Skin epidermis (tissue), 12 donors: ENCODE results near the gene HHIP.
"Not testable (repeated sequence)": the region's sequence is repeated elsewhere in the genome, so short reads cannot be mapped to it uniquely, and the experiment has no call there.

ENCODE experiments used
- H3K27ac ChIP-seq, 21 experiments: fragments of 200-600 bp; sonication (generic) in 11 of 21; one replicate each; pipeline ENCODE4 v1.5.0; 2020; ENCODE audit warnings: mild to moderate bottlenecking in 3 of 21, inconsistent platforms in 2 of 21, moderate library complexity in 2 of 21
- H3K4me3 ChIP-seq, 7 experiments: fragments of 200-600 bp; sonication (generic) in 2 of 7; one replicate each; pipeline ENCODE4 v1.5.0; 2020; ENCODE audit warnings: inconsistent platforms in 2 of 7, mild to moderate bottlenecking in 2 of 7, moderate library complexity in 1 of 7

Gene HHIP

DNA sequence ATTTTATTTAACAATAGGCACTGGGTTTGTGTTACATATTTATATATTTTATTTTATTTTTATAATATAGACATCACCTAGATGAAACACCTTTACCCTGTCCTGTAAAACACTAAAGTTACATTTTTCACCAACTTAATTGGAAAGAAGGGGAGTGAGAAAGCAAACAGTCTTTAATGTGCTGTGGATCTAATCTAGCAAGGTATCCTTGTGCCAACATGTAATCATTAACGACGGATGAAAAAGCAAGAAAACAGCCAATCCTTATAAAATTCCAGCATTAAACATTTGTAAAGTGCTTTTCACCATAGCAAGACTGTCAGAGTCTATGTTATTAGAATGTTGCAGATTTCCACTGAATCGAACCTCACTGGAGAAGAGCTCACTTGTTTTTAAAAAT lies 92.7 kb downstream of the HHIP start:
- no peak overlapping the region for H3K4me3 ChIP-seq
- H3K27ac ChIP-seq: no peak overlapping the region

DNA sequence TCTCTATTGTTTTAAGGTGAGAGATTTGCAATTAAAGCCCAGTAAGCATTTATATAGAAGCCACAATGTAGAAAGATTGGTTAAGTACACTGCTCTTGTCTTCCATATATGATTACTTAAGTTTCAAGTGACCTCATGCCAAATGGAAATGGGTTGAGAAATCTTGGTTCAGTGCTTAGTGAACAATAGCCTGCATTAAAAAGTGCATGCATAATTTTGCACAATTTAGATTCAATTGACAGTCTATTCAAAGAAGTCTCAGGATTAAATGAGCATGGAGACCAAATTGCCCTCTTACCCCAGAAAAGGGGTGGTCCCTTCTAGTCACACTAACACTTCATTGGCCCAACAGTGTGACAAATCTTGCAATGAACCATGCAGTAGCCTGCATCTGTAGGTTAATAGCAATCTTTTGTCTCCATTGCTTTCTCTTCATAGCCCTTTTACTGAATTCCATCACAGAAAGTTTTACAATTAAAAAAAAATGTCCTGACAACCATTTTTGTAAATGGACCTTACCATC lies 93.6 kb downstream of the HHIP start:
- H3K4me3 ChIP-seq: no peak overlapping the region
- H3K27ac ChIP-seq: no peak overlapping the region

DNA sequence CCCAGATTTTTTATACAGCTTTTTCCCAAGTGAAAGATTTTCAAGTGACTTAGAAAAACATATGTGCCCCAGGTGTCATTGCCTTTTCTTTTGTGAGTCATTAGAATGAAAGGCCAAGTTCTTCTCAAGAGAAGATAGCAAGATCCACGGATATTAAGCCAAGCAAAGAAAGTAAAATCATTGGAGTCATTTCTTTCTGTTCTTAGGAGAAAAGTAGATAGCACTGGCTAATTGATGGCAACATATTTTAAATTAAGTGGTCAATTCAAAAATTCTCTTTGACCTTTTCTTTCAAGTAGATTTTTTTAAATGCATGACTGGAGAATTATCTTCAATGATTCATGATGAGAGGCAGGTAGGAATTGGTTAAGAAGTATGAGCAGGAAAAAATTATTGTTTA lies 94.4 kb downstream of the HHIP start:
- H3K27ac ChIP-seq: no peak overlapping the region
- no peak overlapping the region for H3K4me3 ChIP-seq

DNA sequence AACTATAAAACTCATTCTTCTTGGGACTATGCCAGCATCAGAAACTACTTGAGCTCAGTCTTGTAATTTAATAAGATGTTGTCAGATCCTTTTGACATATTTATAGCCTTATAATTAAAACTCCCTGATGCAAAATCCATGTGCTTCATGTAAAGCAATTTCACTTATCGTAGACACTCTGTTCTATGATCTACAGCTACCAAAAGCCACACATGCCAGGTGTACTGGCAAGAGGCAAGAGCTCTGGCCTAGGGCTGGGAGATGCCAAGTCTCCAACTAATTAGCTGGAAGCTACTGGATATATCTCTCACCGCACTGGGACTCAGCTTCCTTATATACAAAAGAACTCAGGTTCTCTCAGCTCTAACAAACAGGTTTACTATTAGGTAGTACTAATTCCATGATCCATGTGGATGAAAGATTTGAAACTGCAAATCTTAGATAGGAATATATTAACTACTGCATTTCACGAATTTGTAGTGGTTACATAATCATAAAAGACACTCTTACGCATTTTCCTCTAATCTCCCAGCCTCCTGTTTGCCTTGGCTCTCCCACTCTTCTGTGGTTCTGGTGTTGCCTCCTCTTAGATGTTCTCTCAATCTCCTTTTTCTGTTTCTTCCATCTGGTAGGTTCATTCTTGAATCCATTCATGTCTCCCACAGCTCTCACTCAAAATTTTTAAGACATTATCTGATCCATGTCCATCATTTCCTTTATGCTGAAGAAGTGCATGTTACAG lies 103.0 kb downstream of the HHIP start:
- Histone ChIP-seq H3K4me3 (no peak overlapping the region), H3K27ac (no peak overlapping the region)

DNA sequence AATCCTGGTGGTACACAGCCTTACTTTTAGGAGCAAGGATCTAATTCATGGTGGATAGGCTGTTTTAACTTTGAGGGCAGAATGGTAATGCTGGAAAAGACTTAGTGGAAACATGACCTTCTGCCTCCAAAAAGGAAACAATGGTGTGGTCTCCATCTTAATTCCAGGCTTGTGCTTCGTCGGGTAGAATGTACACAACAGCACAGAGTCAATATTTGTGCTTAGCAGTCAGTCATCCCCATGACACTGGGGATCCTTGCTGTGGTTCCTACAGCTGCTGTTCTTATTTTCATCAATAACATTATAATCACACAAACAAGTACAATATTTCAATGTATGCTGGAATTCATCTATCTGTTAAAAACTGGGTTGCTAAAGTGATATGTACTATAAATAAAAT lies 104.4 kb downstream of the HHIP start:
- Histone ChIP-seq H3K27ac (no peak overlapping the region), H3K4me3 (no peak overlapping the region)

DNA sequence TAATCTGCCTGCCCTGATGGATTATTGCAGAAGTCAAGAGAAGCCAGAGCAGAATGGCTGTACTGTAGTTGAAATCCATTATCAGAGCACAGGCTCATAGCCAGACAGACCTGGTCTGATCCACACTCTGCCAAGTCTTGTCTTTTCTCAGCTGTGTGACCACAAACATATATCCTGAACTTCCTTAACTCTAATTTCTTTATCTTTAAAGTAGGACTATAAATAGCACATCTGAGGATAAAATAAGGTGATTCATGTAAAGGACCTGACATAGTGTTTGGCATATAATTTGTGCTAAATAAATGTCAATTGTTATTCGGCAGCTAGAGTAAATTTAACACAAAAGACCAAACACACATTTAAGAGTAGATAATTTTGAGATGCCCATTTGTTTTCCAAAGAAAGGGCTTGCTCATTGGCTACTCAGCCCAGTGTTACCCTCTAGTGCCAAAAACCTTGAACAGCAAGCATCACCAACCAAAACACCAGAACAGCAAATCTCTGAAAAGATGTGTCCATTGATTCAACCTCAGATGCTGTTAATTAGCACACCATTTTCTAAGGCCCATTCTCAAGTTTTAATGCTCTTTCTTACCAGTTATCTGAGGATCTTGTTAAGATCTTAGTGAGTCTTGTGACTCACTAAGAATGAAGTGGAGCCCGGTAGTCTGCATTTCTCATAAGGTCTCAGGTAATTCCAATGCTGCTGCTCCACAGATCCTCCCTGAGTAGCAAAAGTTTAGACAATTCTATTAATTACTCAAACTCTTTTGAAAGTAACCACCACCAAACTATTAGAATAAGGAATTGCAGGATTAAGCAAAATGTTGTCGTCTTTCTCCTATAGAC lies 108.8 kb downstream of the HHIP start:
- Histone ChIP-seq H3K27ac (no peak overlapping the region), H3K4me3 (no peak overlapping the region)

DNA sequence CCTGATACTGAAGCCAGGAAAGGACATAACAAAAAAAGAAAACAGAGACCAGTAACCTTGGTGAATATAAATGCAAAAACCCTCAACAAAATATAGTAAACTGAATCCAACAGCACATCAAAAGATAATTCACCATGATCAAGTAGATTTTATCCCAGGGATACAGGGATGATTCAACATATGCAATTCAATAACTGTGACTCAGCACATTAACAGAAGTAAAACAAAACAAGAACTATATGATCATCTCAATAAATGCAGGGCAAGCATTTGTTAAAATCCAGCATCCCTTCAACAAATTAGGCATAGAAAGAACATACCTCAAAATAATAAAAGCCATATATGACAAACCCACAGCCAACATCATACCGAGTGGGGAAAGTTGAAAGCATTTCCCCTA lies 112.0 kb downstream of the HHIP start:
- Histone ChIP-seq H3K27ac (no peak overlapping the region), H3K4me3 (no peak overlapping the region)

DNA sequence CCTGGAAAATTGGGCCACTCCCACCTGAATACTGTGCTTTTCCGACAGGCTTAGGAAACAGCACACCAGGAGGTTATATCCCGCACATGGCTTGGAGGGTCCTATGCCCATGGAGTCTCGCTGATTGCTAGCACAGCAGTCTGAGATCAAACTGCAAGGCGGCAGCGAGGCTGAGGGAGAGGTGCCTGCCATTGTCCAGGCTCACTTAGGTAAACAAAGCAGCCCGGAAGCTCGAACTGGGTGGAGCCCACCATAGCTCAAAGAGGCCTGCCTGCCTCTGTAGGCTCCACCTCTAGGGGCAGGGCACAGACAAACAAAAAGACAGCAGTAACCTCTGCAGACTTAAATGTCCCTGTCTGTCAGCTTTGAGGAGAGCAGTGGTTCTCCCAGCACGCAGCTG lies 122.9 kb downstream of the HHIP start:
- H3K4me3 ChIP-seq, H3K27ac ChIP-seq: not testable (repeated sequence)

DNA sequence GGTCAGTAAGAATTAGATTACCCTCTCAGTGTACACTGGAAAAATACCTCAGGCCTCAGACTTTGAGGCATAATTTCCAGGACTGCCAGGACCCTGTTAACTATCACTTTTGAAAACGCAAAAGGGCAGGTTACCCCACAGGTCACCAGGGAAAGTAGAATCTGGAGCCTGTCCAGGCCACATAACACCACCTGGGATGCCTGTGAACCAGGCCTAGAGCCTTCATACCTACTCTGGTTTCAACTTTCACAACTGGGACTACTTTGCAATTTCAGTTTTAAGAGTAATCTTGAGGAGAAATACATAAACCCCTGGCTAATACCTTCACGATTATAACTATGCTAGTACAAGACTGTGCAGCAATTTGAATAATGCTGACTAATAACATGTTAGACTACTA lies 132.4 kb downstream of the HHIP start:
- Histone ChIP-seq H3K27ac (no peak overlapping the region), H3K4me3 (no peak overlapping the region)

DNA sequence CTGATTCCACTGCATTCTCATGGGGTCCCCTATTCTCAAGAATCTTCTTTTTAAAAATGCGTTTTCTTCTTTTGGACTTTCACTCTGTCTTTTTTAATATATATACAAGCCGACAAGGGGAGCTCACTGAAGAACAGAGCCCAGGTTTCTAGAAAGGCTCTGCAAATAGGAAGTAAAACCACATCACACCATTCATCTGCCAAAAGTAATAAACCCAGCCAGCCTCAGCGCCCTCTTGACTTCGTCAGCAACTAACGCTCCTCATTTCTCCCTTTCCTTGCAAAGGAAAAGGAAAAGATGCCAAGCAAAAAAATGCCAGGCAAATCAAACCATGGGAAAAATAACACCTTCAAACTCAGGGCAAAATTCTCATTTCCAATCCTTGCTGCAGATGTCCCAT lies 136.4 kb downstream of the HHIP start:
- H3K4me3 ChIP-seq: no peak overlapping the region
- no peak overlapping the region for H3K27ac ChIP-seq

DNA sequence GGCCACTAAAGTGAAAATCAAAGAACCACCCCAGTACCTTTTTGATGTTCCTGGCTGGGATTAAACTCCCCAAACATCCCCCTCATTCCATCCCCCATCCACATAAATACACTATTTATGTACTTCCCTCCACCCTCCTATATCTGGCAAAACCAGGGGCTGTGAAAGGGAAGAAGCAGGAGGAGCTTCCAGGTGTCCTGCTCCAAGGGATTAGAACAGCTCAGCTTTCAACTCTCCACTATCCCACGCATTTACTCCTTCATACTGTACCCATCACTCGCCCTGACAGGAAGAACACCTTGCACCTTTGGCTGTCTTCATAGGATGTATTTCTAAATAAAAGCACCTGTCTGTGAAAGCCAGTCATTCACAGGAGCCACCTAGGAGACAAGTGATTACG lies 140.0 kb downstream of the HHIP start:
- H3K27ac ChIP-seq: no peak overlapping the region
- H3K4me3 ChIP-seq: no peak overlapping the region

DNA sequence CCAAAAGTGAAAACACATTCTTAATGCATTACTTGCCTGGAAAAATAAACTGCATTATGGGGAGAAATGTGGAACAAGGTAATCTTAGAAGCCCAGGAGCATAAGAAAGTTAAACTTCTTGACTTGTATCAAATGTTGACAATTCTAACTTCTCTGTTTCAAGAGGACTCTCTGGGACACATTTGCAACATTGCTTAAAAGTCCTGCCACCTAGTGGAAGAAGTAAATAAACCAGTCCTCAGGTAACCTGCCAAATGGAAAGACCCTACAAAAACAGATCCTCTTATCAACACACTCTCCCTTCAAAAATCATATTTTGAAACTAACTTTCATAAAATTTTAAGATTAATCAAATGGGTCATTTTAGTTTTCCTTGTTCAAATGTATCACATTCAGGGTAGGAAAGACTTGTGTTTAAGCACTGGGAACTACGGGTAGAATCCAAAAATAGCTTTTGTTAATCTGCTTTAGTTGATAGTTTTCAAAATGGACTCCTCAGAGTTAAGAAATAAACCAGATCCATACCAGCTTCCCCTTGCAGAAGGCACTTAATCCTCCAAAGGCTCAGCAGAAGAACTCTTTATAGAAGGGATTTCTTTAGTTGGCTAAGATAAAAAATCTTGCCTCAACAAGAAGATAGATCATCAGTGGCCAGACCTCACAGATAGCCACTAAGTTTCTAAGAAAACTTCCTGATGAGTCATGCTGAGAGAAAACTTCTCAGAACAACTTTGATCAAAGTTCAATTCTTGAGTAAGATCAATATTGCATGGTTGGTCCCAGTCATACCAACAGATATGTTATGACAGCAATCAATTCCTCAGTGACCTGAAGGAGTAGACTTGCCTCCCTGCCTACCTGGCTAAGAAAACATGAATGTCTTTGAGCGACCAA lies 141.7 kb downstream of the HHIP start:
- H3K27ac ChIP-seq: no peak overlapping the region

DNA sequence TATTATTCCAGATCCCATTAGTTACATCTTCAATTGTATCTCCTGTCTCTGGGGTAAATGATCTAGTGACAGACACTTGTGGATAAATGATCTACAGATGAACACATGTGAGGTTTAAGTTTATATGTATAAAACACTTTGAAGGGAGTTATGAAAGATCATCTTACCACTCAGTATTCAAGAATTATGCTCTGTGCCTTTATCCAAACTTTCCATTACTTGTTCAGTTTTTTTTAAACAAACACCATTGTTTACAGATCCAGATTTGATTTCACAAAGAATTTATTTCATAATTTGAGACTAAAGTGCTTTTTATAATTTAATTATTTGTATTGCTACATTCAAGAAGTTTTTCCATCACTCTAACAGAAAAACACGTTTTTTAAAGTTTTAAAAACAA lies 142.5 kb downstream of the HHIP start:
- H3K4me3 ChIP-seq: no peak overlapping the region
- no peak overlapping the region for H3K27ac ChIP-seq

More for the DNA sequence above, 141.7 kb downstream of the HHIP start:
- H3K4me3 ChIP-seq: no peak overlapping the region

DNA sequence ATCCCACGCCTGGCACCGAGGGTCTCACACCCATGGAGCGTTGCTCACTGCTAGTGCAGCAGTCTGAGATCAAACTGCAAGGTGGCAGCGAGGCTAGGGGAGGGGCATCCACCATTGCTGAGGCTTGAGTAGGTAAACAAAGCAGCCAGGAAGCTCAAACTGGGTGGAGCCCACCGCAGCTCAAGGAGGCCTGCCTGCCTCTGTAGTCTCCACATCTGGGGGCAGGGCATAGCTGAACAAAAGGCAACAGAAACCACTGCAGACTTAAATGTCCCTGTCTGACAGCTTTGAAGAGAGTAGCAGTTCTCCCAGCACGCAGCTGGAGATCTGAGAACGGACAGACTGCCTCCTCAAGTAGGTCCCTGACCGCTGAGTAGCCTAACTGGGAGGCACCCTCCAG lies 146.0 kb downstream of the HHIP start:
- not testable (repeated sequence) for H3K27ac ChIP-seq, H3K4me3 ChIP-seq
